GM12873 (cell line): ENCODE data around the gene FXR2.

Experiments used
- CTCF ChIP-seq: IDR thresholded peaks from 2 replicates; pipeline ENCODE4 v1.5.1; 2012; ENCODE audit warnings: low read depth, mild to moderate bottlenecking, moderate library complexity, low read length, control low read depth; ENCODE audit not compliant: insufficient read depth; ENCODE audit errors: missing control alignments

The FXR2 gene

DNA sequence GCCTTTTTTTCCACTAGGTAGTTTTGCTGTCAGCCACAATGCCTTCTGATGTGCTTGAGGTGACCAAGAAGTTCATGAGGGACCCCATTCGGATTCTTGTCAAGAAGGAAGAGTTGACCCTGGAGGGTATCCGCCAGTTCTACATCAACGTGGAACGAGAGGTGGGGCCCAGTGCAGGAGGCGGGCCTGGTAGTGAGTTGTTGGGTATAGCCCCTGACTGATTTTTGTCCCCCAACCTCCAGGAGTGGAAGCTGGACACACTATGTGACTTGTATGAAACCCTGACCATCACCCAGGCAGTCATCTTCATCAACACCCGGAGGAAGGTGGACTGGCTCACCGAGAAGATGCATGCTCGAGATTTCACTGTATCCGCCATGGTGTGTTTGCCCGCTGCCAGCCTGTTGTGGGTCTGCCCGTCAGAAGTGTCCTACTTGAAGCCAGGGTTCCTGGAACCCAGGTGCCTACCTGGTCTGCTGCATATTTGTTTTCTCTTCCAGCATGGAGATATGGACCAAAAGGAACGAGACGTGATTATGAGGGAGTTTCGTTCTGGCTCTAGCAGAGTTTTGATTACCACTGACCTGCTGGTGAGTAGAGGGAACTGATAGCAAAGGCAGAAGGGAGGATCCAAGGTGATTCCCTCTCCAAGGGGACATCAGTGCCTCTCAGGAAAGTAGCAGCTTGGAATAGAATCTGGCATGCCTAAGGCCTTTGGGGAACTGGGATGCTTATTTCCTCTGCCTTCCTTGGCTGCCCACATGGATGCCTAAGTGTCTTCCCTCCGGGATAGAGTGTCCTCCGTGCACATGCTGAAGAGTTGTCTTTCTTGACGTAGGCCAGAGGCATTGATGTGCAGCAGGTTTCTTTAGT, 37.1 kb downstream of the FXR2 start:
- no peak for TF ChIP-seq CTCF

GRCh38 chr17:7576432-7576937, 38.2 kb downstream of the FXR2 start:
- no peak for TF ChIP-seq CTCF

GRCh38 chr17:7575959-7576358, 38.7 kb downstream of the FXR2 start:
- TF ChIP-seq CTCF, result no peak

GRCh38 chr17:7575481-7575883, 39.2 kb downstream of the FXR2 start:
- no peak for TF ChIP-seq CTCF

DNA sequence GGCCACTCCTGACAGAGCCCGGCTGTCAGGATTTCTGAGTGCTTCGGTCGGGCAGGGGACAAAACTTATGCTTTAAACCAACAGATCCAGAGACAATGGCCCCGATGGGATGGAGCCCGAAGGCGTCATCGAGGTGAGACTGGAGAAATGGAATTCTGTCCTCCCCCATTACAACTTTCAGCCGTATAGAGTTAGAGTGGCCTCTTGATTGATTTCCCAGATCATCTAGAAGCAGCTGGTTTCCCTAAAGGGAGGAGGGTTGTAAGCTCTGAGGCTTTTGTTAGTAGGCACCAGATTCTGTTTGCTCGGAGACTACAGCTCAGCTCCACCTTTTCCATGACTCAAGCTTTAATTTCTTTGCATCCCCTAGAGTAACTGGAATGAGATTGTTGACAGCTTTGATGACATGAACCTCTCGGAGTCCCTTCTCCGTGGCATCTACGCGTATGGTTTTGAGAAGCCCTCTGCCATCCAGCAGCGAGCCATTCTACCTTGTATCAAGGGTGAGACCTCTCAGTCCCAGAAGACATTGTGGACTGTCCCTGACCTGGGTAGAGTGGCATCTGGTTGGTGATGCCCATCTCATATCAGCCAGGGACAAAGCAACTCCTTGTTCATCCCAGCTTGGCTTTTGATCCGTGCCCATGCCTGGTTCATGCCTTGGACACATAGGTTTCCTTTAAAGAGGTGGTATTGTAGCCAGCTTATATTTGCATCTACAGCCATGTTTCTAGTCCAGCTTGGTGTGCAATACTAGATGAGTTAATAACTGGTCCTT, 40.3 kb downstream of the FXR2 start:
- no peak for TF ChIP-seq CTCF

DNA sequence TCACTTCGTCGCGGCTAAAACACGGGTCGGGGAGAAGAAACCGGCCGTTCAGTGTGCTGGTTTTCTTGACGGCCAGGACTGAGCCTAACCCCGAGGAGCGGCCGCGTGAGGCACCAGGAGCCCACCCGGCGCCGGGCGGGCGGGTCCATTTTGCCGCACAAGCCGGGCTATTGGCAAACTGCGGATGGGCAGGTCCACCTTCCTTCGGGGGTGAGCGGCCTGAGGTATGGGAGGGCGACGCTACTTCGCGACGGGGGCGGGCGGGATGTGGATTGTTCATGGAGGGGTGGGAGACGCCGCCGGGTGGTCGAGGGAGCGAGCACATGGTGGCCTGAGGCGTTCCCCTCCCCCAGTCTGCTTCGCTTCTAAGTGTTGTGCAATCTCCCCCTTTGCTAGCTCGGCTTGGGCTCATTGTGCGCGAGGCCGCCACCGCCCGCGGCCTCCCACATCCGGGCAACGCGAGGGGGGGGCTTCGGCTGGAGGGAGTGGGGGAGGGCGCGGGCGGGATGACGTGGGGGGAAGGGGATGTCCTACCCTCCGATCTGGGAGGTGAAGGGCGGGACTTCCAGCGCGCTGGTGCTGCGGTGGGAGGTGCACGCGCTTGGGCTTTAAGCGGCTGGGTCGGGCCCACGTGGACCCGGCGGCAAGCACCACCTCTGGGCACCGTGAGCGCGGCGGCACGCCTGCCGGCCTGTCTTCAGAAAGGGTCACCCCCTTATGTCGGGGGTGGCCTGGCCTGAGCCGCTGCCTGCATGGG, 41.2 kb downstream of the FXR2 start:
- TF ChIP-seq CTCF, result no peak

DNA sequence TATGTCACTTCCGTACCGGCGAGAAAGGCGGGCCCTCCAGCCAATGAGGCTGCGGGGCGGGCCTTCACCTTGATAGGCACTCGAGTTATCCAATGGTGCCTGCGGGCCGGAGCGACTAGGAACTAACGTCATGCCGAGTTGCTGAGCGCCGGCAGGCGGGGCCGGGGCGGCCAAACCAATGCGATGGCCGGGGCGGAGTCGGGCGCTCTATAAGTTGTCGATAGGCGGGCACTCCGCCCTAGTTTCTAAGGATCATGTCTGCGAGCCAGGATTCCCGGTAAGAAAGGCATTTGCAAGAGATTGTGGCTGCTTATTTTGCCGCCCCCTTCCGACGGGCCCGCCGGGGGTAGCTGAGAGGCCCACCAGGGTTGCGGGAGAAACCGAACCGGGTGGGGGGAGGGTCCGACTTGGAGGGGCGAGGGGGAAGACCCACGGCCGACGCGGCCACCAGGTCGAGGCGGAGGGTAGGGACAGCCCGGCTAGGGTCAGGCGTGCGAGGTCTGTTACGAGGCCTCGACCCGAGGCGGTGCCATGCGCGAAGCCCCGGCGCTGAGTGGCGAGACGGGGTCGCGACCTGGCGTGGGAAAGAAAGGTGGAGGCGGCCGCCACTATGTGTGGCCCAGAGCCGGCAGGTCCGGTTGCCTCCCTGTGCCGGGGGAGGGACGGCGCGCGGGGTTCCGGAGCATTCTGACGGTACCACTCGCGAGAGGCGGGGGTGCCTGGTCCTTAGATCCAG, 41.9 kb downstream of the FXR2 start:
- no peak for TF ChIP-seq CTCF
